Activated CD8-positive, alpha-beta memory T cell treated with anti-CD3 and anti-CD28 coated beads for 1 hour (primary cell): ENCODE data around the gene ATG101.
A peak's percentile ranks its signal among the peaks of the same experiment; 100 is the strongest.

Experiments used
- DNase-seq, 2 donors: peaks; one replicate each; pipeline ENCODE4 v3.0.0-alpha.2; 2020; ENCODE audit warnings: low read depth in 1 of 2; ENCODE audit errors: extremely low read depth in 1 of 2

The ATG101 gene

GRCh38 chr12:52069327-52070184 is at the start of gene ATG101:
TSS of gene ATG101 (plus strand) at chr12:52069978. CDS start at chr12:52073651, 3,673 bp downstream.
- DNase-seq = peak; percentile 58 to 68

- peak in 1 of 2 donors; percentile 51 for DNase-seq
Measured at GRCh38 chr12:52020539-52021336, 49.0 kb upstream of the ATG101 start.

- no peak for DNase-seq
Measured at GRCh38 chr12:52022841-52023181, 47.0 kb upstream of the ATG101 start.

GRCh38 chr12:52023182-52023975 is 46.4 kb upstream of the ATG101 start:
- DNase-seq = peak; percentile 74 to 91

GRCh38 chr12:52023976-52024688 is 45.6 kb upstream of the ATG101 start:
- DNase-seq = no peak

- DNase-seq = no peak
Measured at GRCh38 chr12:52024845-52025230, 44.9 kb upstream of the ATG101 start.

- no peak for DNase-seq
Measured at GRCh38 chr12:52026263-52026662, 43.5 kb upstream of the ATG101 start.

GRCh38 chr12:52027085-52027843 is 42.5 kb upstream of the ATG101 start:
- DNase-seq = no peak

- no peak for DNase-seq
Measured at GRCh38 chr12:52029685-52030084, 40.1 kb upstream of the ATG101 start.

GRCh38 chr12:52032446-52032803 is 37.4 kb upstream of the ATG101 start:
- no peak for DNase-seq

GRCh38 chr12:52032804-52033445 is 36.9 kb upstream of the ATG101 start:
- peak; percentile 81 to 86 for DNase-seq

GRCh38 chr12:52033446-52034140 is 36.2 kb upstream of the ATG101 start:
- DNase-seq = no peak

- DNase-seq = no peak
Measured at GRCh38 chr12:52035190-52035589, 34.6 kb upstream of the ATG101 start.

- no peak for DNase-seq
Measured at GRCh38 chr12:52035926-52036325, 33.9 kb upstream of the ATG101 start.

- DNase-seq = peak; percentile 84 to 86
Measured at GRCh38 chr12:52036587-52037171, 33.1 kb upstream of the ATG101 start.

GRCh38 chr12:52037248-52037861 is 32.4 kb upstream of the ATG101 start:
- no peak for DNase-seq

- DNase-seq = no peak
Measured at GRCh38 chr12:52038447-52038846, 31.3 kb upstream of the ATG101 start.

- DNase-seq = no peak
Measured at GRCh38 chr12:52041035-52041434, 28.7 kb upstream of the ATG101 start.
